GM18507 (cell line): ENCODE results near the gene IGSF8.

Experiments used
- DNase-seq: peaks from one replicate; pipeline ENCODE4 v3.0.0; 2011; ENCODE audit warnings: low read depth; ENCODE audit not compliant: insufficient read length; ENCODE audit errors: extremely low spot score
- FAIRE-seq: peaks from 2 replicates; lab custom pipeline; 2011; peaks lifted over from hg19 to GRCh38; lab: Jason Lieb, UNC

The IGSF8 gene

GRCh38 chr1:160108888-160109662 lies 10.7 kb upstream of the IGSF8 start:
- FAIRE-seq (no peak), DNase-seq (no peak)

GRCh38 chr1:160107512-160107911 lies 9.1 kb upstream of the IGSF8 start:
- no peak for FAIRE-seq
- DNase-seq = no peak

- FAIRE-seq (no peak), DNase-seq (no peak)
These were observed 6.7 kb upstream of the IGSF8 start for GRCh38 chr1:160105155-160105554.

- DNase-seq = no peak
- no peak for FAIRE-seq
These were observed 6.1 kb upstream of the IGSF8 start for GRCh38 chr1:160104486-160104885.

GRCh38 chr1:160103658-160104408 lies 5.4 kb upstream of the IGSF8 start:
- DNase-seq (no peak), FAIRE-seq (no peak)

DNA sequence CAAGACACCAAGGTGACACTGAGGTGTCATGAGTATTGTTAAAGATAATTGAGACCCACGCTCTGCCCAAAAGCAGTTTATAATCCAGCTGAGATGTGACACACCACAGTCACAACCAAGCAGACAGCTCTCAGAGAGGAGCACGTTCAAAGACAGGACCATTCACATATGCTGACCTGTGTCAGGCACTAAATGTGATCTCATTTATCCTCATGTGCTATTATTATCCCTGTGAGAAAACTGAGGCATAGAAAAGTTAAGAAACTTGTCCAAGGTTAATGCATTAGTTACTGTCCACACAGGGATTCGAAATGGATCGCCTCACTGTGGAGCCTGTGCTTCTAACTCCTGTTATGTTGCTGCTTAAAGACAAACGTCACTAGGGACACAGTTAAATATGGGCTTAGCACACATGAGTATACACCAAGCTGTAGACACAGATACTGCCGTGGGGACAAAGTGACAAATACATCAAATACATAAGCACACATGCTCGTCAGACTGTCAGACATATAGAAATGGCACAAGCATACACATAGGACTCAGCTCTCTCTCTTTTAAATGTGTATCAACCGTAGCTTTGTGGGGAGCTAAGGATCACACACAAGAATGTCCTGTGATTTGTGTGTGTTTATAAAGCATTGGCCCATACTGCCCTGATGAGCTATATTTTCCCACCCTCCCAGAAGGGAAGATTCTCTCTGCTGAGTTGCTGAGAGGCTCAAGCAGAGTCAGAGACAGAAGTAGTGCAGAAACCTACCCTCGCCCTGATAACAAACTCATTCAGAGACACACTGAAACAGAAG lies 3.5 kb upstream of the IGSF8 start:
- DNase-seq = no peak
- FAIRE-seq = no peak

GRCh38 chr1:160101037-160101716 lies 2.8 kb upstream of the IGSF8 start:
- FAIRE-seq = peak; percentile 36
- DNase-seq = peak; percentile 71

- DNase-seq (no peak), FAIRE-seq (no peak)
These were observed 1.4 kb upstream of the IGSF8 start for GRCh38 chr1:160099716-160100375.

DNA sequence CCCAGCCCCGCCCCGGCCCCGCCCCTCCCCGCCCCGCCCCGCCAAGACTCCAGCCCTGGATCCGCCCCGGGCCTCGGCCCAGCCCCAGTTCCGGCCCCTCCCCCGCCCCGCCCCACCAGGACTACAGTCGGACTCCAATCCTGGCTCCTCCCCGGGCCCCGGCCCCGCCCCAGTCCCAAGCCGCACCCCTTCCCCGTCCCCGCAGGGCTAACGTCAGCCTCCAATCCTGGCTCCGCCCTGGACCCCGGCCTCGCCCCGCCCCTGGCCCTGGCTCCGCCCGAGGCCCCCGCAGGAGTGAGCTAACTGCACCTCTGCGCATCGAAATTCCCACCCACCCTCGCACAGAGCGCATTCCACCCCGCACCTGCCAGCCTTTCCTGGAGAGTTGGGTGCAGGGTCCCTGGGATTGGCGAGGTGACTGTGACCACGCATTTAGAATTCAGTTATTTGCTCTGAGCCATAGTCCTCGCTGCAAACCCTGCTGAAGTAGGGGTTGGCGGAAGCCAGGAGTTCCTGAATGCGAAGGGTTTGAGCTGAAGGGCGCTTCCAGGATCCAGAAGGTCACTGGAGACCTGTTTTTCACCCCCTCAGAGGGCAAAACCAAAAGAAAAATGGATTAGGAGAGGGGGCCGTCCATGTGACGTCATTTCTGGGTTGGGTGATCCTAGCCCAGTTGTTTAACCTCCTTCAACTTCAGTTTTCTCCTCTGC lies 588 bp upstream of the IGSF8 start:
- FAIRE-seq (peak; percentile 86), DNase-seq (peak; percentile 97)

- no peak for FAIRE-seq
- DNase-seq = no peak
These were observed 1.1 kb downstream of the IGSF8 start for GRCh38 chr1:160097151-160097910.

DNA sequence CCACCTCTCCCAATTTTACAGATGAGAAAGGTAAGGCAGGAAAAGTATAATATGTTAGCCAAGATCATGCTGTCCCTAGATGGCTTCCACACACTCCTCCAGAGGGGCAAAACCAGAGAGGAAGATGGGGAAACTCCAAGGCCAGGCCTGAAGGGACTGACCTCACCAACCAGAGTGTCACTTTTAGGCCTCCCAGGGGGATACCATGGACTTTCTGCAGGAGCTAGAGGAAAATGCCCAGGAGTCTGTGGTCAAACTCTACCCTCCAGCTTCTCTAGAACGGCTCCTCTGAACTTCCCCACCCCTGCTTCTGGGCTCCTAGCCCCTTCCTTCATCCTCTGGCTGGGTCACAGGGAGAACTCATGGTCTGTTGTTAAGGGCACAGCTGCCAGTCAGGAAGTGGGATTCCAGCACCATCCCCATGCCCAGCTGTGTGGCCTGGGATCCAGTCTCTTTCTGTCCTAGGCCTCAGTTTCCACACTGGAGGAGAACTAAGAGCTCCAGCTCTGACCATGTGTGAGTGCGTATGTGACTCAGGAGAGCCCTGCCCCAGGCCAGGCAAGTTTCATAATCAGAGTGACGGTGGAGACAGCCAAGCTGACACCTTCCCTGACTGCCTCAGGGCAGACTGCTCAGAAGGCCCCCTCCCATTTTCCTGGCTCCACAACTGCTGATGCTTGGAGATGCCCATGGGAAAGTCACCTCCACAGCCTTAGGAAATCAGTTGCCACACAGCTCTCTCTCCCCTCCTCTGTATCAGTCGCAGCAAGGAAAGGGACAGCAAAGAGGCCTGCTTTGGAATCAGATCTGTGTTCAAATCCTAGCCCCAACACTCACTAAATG lies 1.9 kb downstream of the IGSF8 start:
- no peak for FAIRE-seq

DNA sequence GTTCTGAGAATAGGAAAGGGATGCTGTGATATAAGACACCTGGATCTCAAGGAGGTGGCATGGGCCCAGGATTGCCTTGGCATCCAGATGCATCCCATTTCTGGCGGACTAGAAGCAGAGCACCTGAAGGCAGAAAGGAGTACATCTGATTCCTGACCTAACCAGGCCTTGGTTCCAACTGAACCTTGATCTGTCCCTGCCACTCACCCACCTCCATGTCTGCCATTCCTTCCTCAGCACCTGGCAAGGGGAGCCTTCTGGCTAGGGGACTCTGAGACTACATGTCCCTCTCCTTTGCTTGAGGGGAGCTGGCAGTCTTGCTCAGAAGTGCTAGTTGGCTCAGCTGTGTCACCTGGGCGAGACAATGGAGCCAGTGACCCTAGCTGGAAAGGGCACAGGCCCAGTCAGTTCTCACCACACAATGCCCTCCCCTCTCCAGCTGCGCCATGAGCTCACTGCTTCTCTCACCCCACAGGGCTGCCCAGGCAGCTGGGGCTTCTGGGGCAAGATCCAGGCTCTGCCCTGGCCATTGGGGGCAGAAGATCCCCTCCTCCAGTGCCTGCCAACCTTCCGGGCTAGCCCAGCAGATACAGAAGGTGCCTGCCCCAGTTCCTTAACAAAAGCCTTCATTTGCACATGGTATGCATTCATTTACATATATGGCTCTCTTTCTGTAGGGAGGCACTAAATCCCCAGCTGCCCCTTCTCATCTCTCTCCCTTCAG lies 2.9 kb downstream of the IGSF8 start:
- no peak for FAIRE-seq
- DNase-seq = no peak

More for the DNA sequence above, 1.9 kb downstream of the IGSF8 start:
- no peak for DNase-seq

GRCh38 chr1:160094806-160095205 lies 3.6 kb downstream of the IGSF8 start:
- FAIRE-seq = no peak
- DNase-seq = no peak

- FAIRE-seq = no peak
- DNase-seq = no peak
These were observed 4.2 kb downstream of the IGSF8 start for GRCh38 chr1:160094291-160094625.

DNA sequence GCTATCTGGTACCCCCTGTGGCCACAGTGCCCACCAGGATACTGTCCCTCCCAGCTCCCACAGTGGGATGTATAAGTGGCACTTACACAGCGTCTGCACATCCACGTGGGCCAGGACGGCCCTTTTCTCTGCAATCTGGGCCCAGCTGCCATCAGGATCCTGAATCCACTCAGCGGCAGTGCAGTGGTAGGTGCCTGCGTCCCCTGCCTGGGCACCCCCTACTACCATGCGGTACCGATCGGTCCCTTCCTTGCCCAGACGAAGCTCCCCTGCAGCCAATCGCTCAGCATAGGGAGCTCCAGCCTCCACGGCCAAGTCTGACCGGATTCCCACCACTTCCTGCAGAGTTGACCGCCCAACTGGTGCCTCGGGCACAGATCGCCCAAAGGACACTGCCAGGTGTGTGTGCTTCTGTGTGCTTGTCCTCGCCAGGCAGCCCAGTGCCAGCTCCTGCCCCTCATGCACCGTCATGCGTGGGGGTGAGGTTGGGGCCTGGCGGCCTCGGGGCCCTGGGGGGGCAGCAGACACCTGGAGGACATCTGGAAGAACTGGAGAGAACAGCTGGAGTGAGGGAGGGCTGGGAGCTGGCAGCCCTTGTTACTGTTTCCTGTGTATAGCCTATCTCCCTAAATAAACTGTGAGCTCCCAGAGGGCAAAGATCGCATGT lies 4.7 kb downstream of the IGSF8 start:
- no peak for FAIRE-seq
- no peak for DNase-seq

DNA sequence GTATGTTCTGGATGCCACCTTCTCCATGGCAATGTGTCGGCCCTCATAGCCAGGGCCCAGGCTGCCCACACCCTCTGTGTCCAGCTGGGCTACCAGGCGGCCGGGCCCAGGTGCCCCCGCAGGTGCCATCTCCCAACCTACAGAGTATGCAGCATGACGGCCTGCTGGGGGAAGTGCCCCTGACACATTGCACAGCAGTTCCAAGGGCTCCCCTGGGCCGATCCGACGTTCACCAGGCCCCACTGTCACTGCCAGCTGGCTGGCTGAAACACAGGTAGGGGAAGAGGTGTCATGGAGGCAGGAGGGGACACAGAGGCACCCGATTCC lies 5.4 kb downstream of the IGSF8 start:
- DNase-seq (no peak), FAIRE-seq (no peak)
